Measurements from ENCODE around the gene EDIL3. TPM values are rescaled to one million over a fixed set of nuclear protein-coding genes. Genes with fewer than 3 reads are reported as not detected.

The EDIL3 gene
- total RNA-seq, 1 experiment from 2014 or later = 0.32 TPM

GRCh38 chr5:83957188-83957587 lies 427.5 kb downstream of the EDIL3 start:
- H3K4me2 ChIP-seq (ENCODE audit: low read length) = peak overlapping the region; percentile 27
- intact Hi-C loops (cut with micrococcal nuclease) = no loop called here

GRCh38 chr5:83956386-83956785 lies 428.3 kb downstream of the EDIL3 start:
- ChIA-PET CTCF (no interaction called here), POLR2A (no interaction called here)
- intact Hi-C loops (cut with micrococcal nuclease) = no loop called here

More at GRCh38 chr5:83957188-83957587, 427.5 kb downstream of the EDIL3 start:
- ChIA-PET POLR2A (no interaction called here), CTCF (interaction anchor here (2.3 kb wide), 1 partner anchor 30 kb away, joined by 10 read pairs; no protein-coding TSS in a partner anchor), RAD21 (ENCODE audit: low non-redundant PET in 1 of 2, low total read pairs in 2 of 2, uncharacterized antibody in 2 of 2, unreplicated experiment in 2 of 2) (no interaction called here)
- H3K4me1 ChIP-seq (ENCODE audit: control insufficient read depth in 1 of 2, insufficient read depth in 2 of 2, low read length in 2 of 2) = peaks cover 5 to 21% of the 10 kb centered on the region in 2 experiments; a peak in 3 of 4 replicates
- DNase-seq (ENCODE audit: low read depth, low spot score) (no peak), ATAC-seq (no peak)
- no TSS peak for BruUV-seq (replicated peaks)
- H2AFZ ChIP-seq (ENCODE audit: low read depth, low read length, poor library complexity, severe bottlenecking) = no peak overlapping the region
- no peaks in the 10 kb centered on the region for H3K9me2 ChIP-seq (ENCODE audit: insufficient read depth)
- no peaks in the 10 kb centered on the region for H3K79me2 ChIP-seq (ENCODE audit: insufficient read depth, low read length)
- H3K27ac ChIP-seq (ENCODE audit: low read depth, low read length) = no peak overlapping the region
- H3K9me3 ChIP-seq (ENCODE audit: control insufficient read depth in 1 of 2, insufficient read depth in 1 of 2, low read depth in 1 of 2, low read length in 2 of 2) = no peaks in the 10 kb centered on the region
- no peaks in the 10 kb centered on the region for H3K27me3 ChIP-seq (ENCODE audit: insufficient read depth, low read length)
- no peaks in the 10 kb centered on the region for H4K20me1 ChIP-seq (ENCODE audit: insufficient read depth)
- H3K4me3 ChIP-seq (replicated peaks in 1 of 2; ENCODE audit: low read depth in 1 of 2, low read length in 2 of 2) = no peak overlapping the region
- H3K9ac ChIP-seq (ENCODE audit: low read length) = no peak overlapping the region
- H3K36me3 ChIP-seq (ENCODE audit: control insufficient read depth in 1 of 2, insufficient read depth in 2 of 2, low read length in 2 of 2) = no peaks in the 10 kb centered on the region
- TF ChIP-seq SP1 (IDR thresholded peaks at IDR 0.05; ENCODE audit: low read depth) (0 out of 2 replicates have a peak, but pooled peaks have one; percentile 22), CEBPB (IDR thresholded peaks at IDR 0.05; ENCODE audit: low read depth) (0 out of 2 replicates have a peak, but pooled peaks have one; percentile 11), SRF (IDR thresholded peaks at IDR 0.05; ENCODE audit: low read depth) (no peak)

More at GRCh38 chr5:83956386-83956785, 428.3 kb downstream of the EDIL3 start:
- RAD21 ChIA-PET (ENCODE audit: low non-redundant PET in 1 of 2, low total read pairs in 2 of 2, uncharacterized antibody in 2 of 2, unreplicated experiment in 2 of 2) = no interaction called here
- H3K4me2 ChIP-seq (ENCODE audit: low read length) = peak overlapping the region; percentile 24
- BruUV-seq (replicated peaks) = no TSS peak
- no peaks in the 10 kb centered on the region for H3K36me3 ChIP-seq (ENCODE audit: control insufficient read depth in 1 of 2, insufficient read depth in 2 of 2, low read length in 2 of 2)
- no peak overlapping the region for H3K4me3 ChIP-seq (replicated peaks in 1 of 2; ENCODE audit: low read depth in 1 of 2, low read length in 2 of 2)
- H3K9me3 ChIP-seq (ENCODE audit: control insufficient read depth in 1 of 2, insufficient read depth in 1 of 2, low read depth in 1 of 2, low read length in 2 of 2) = no peaks in the 10 kb centered on the region
- DNase-seq (ENCODE audit: low read depth, low spot score) = no peak
- no peak overlapping the region for H3K27ac ChIP-seq (ENCODE audit: low read depth, low read length)
- TF ChIP-seq MAX (IDR thresholded peaks at IDR 0.05) (no peak), ZFX (IDR thresholded peaks at IDR 0.05) (no peak)
- no peaks in the 10 kb centered on the region for H4K20me1 ChIP-seq (ENCODE audit: insufficient read depth)
- H2AFZ ChIP-seq (ENCODE audit: low read depth, low read length, poor library complexity, severe bottlenecking) = no peak overlapping the region
- H3K27me3 ChIP-seq (ENCODE audit: insufficient read depth, low read length) = no peaks in the 10 kb centered on the region
- H3K9me2 ChIP-seq (ENCODE audit: insufficient read depth) = no peaks in the 10 kb centered on the region
- no peak overlapping the region for H3K9ac ChIP-seq (ENCODE audit: low read length)
- no peak for ATAC-seq
- H3K4me1 ChIP-seq (ENCODE audit: control insufficient read depth in 1 of 2, insufficient read depth in 2 of 2, low read length in 2 of 2) = peaks cover 5 to 21% of the 10 kb centered on the region in 2 experiments; a peak in 3 of 4 replicates
- H3K79me2 ChIP-seq (ENCODE audit: insufficient read depth, low read length) = no peaks in the 10 kb centered on the region

Measured in HCT116 (cell line).